GM23248 (cell line): ENCODE results near the gene SMARCD1. TPM values are rescaled to one million over a fixed set of nuclear protein-coding genes. Genes with fewer than 3 reads are reported as not detected.

Experiments
- DNase-seq: peaks from one replicate; pipeline ENCODE4 v3.0.0-alpha.2; 2015
- H2AFZ ChIP-seq: fragments of 200-600 bp; sonication (generic); 2 replicates; pipeline ENCODE4 v1.6.1; 2016; ENCODE audit warnings: antibody characterized with exemption
- H3F3A ChIP-seq: fragments of 200-600 bp; sonication (generic); 2 replicates; pipeline ENCODE4 v1.6.1; 2016; ENCODE audit warnings: mild to moderate bottlenecking, antibody characterized with exemption, mixed run types; ENCODE audit not compliant: insufficient read depth
- H3K27ac ChIP-seq: fragments of 200-600 bp; sonication (generic); 2 replicates; pipeline ENCODE4 v1.5.1; 2016; ENCODE audit warnings: mild to moderate bottlenecking
- H3K27me3 ChIP-seq: fragments of 200-600 bp; sonication (generic); replicated peaks from 2 replicates; pipeline ENCODE4 v1.6.1; 2016; ENCODE audit warnings: mild to moderate bottlenecking; ENCODE audit not compliant: insufficient read depth
- H3K36me3 ChIP-seq: fragments of 200-600 bp; sonication (generic); 2 replicates; pipeline ENCODE4 v1.6.1; 2016; ENCODE audit warnings: low read depth, mild to moderate bottlenecking
- H3K4me1 ChIP-seq: fragments of 200-600 bp; sonication (generic); 2 replicates; pipeline ENCODE4 v1.6.1; 2016; ENCODE audit warnings: mild to moderate bottlenecking; ENCODE audit not compliant: insufficient read depth
- H3K4me2 ChIP-seq: fragments of 200-600 bp; sonication (generic); one replicate; pipeline ENCODE4 v1.6.1; 2016; ENCODE audit warnings: mild to moderate bottlenecking; ENCODE audit not compliant: unreplicated experiment
- H3K4me3 ChIP-seq: fragments of 200-600 bp; sonication (generic); 2 replicates; pipeline ENCODE4 v1.5.1; 2016; ENCODE audit warnings: mild to moderate bottlenecking
- H3K79me2 ChIP-seq: fragments of 200-600 bp; sonication (generic); 2 replicates; pipeline ENCODE4 v1.6.1; 2016; ENCODE audit warnings: mild to moderate bottlenecking; ENCODE audit not compliant: insufficient read depth
- H3K9ac ChIP-seq: fragments of 200-600 bp; sonication (generic); 2 replicates; pipeline ENCODE4 v1.6.1; 2016; ENCODE audit warnings: mild to moderate bottlenecking
- H3K9me2 ChIP-seq: fragments of 200-600 bp; sonication (generic); 2 replicates; pipeline ENCODE4 v1.6.1; 2016; ENCODE audit warnings: mixed run types, mild to moderate bottlenecking, moderate library complexity; ENCODE audit not compliant: insufficient read depth
- H3K9me3 ChIP-seq: fragments of 200-600 bp; sonication (generic); one replicate; pipeline ENCODE4 v1.6.1; 2017; ENCODE audit warnings: low read depth
- H4K20me1 ChIP-seq: fragments of 200-600 bp; sonication (generic); 2 replicates; pipeline ENCODE4 v1.6.0; 2016; ENCODE audit not compliant: insufficient read depth
- EZH2 ChIP-seq: fragments of 200-600 bp; sonication (generic); IDR thresholded peaks from 2 replicates; pipeline ENCODE4 v1.6.1; 2018; ENCODE audit warnings: antibody characterized with exemption, mild to moderate bottlenecking; ENCODE audit not compliant: insufficient read depth, poor library complexity, severe bottlenecking
- EZH2phosphoT487 ChIP-seq: fragments of 200-600 bp; sonication (generic); IDR thresholded peaks from 2 replicates; pipeline ENCODE4 v1.6.1; 2018; ENCODE audit warnings: antibody characterized with exemption, moderate library complexity, mild to moderate bottlenecking, low read depth; ENCODE audit not compliant: insufficient read depth
- WGBS, 2 experiments: methylation state at CpG; one replicate each; pipeline ENCODE4 v1.1.6; 2015 to 2017; ENCODE audit warnings: low lambda C conversion rate in 2 of 2, low coverage in 1 of 2; ENCODE audit errors: missing lambda C conversion rate in 2 of 2; 5-methylcytosine and 5-hydroxymethylcytosine counted together
- in situ Hi-C: fragments of 300-500 bp; cut with MboI; formaldehyde crosslinking; loops from 2 replicates; pipeline ENCODE4 v1.15.0; 2020
- polyA plus RNA-seq: library from polyadenylated mRNA; unstranded; fragments of >200 nt; fragmentation: Nextera tagmentation; extraction: Ambion mirVana; gene quantifications from 2 replicates; pipeline ENCODE4 v1.2.1, GENCODE V29; 2016
- total RNA-seq: library from RNA; depleted of rRNA; stranded (reverse); fragments of >200 nt; shearing (Covaris generic); gene quantifications from 2 replicates; pipeline ENCODE4 v1.2.3, GENCODE V29; 2014

SMARCD1 gene
- total and polyA plus RNA-seq, 2 experiments from 2014 or later, result 6.4 to 41.9 TPM

DNA sequence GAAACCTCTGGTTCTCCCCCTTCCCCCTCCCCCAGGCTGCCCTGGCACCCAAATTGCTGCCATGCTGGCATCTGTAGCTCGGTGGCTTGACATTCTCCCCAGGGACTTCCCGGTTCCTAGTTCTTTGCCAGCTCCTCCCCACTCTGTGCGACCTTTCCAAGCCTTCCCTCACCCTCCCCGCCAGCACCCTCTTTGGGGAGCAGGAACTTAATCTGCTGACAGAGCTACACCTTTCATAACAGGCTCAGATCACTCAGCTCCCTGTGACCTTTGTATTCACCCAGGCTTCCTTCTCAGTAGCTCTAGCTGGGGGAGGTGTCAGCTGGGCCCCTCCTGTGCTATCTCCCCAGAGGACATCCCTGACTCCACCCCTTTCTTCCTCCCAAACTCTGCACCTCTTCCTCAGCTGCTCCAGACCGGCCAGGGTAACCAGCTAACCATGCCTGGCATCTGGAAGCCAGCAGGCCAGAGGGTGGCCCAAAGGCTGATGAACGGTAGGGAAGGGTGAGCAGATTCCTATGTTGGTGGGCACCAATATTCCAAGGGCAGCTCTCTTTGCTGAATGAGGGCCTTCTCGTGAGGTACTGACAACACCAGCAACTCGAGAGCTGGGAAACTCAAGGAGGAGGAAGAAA lies 25.1 kb downstream of the SMARCD1 start:
- no peak for DNase-seq
- peak overlapping the region; percentile 20 for H3K27ac ChIP-seq
- H3K4me3 ChIP-seq, result no peak overlapping the region; the same call in 1 of the 2 replicates
- H3K4me2 ChIP-seq, result peak overlapping the region; percentile 7
- H3K9me2 ChIP-seq, result no peaks in the 10 kb centered on the region
- no peak for TF ChIP-seq EZH2
- TF ChIP-seq EZH2phosphoT487, result no peak
- no peaks in the 10 kb centered on the region for H4K20me1 ChIP-seq
- in situ Hi-C loops, result no loop called here
- H3K4me1 ChIP-seq, result peaks cover 17% of the 10 kb centered on the region
- WGBS, 2 experiments, result 54 to 59% methylated on average over 8 of the region's 8 CpGs
- no peaks in the 10 kb centered on the region for H3K27me3 ChIP-seq
- H3K36me3 ChIP-seq, result no peaks in the 10 kb centered on the region
- H3K9me3 ChIP-seq, result no peaks in the 10 kb centered on the region
- peaks cover 7% of the 10 kb centered on the region for H3F3A ChIP-seq
- peaks cover 28% of the 10 kb centered on the region for H3K79me2 ChIP-seq
- peak overlapping the region; percentile 89 for H2AFZ ChIP-seq
- H3K9ac ChIP-seq, result no peak overlapping the region

DNA sequence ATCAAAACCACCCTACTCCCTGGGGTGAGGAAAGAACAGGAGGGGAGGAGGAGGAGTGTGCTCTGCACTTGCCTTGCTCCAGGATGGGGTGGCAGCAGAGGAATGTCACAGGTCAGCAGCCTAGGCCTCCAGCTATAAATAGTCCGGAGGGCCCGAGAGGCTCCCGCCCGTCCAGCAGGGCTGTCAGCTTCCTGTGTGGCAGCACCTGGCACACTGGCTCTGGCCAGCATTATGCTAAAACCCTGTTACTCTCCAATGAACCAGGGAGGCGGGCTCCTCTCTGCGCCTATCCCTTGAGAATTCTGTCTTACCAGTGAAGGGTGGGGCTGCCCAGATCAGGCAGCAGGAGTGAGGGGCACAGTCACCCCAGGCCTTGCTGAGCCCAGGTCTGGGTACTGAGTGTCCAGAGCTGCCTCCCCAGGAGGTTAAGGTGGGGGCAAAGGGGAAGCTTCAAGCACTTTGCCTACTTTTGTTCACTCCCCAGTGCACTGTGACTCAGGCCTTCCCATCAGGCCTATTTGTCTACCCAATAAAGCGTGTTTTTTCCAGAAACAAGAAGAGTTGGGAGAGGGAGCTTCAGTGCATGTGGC lies 25.7 kb downstream of the SMARCD1 start:
- H3K4me1 ChIP-seq, result peaks cover 17% of the 10 kb centered on the region
- no peaks in the 10 kb centered on the region for H4K20me1 ChIP-seq
- TF ChIP-seq EZH2phosphoT487 (no peak), EZH2 (no peak)
- H3K9ac ChIP-seq, result peak overlapping the region; percentile 13; the same call in 1 of the 2 replicates
- no peak overlapping the region; the same call in 1 of the 2 replicates for H3K4me3 ChIP-seq
- peak overlapping the region; percentile 7 for H3K4me2 ChIP-seq
- peaks cover 7% of the 10 kb centered on the region for H3F3A ChIP-seq
- H3K79me2 ChIP-seq, result peaks cover 34% of the 10 kb centered on the region
- H2AFZ ChIP-seq, result peak overlapping the region; percentile 89
- H3K27me3 ChIP-seq, result no peaks in the 10 kb centered on the region
- H3K9me2 ChIP-seq, result no peaks in the 10 kb centered on the region
- H3K9me3 ChIP-seq, result no peaks in the 10 kb centered on the region
- H3K36me3 ChIP-seq, result no peaks in the 10 kb centered on the region
- in situ Hi-C loops, result no loop called here
- DNase-seq, result peak; percentile 60
- H3K27ac ChIP-seq, result peak overlapping the region; percentile 20
- WGBS, 2 experiments, result 26 to 30% methylated on average over 7 of the region's 7 CpGs

DNA sequence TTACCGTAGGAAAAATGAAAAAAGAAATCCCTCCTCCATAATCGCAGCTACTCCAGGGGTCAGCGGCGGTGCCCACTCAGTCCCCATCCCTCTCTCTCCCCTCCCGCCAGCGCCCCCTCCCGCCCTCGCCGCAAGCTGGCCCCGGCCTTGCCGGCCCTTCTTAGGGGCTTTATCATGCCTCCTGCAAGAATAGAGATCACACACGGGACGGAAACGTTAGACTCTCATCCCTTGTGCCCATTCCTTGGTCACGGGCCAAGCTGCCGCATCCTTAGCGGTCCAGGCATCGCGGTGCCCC lies 26.2 kb downstream of the SMARCD1 start:
- H3K9ac ChIP-seq, result peak overlapping the region; percentile 47
- in situ Hi-C loops, result no loop called here
- TF ChIP-seq EZH2phosphoT487 (no peak), EZH2 (no peak)
- peaks cover 17% of the 10 kb centered on the region for H3K4me1 ChIP-seq
- H3K36me3 ChIP-seq, result 0 out of 2 replicates have a peak, but pooled peaks cover 2% of the 10 kb centered on the region
- H3K4me2 ChIP-seq, result peak overlapping the region; percentile 63
- H3F3A ChIP-seq, result peaks cover 7% of the 10 kb centered on the region
- 2 to 13% methylated on average over 9 to 19 of the region's 19 CpGs for WGBS, 2 experiments
- H3K27ac ChIP-seq, result no peak overlapping the region
- H4K20me1 ChIP-seq, result no peaks in the 10 kb centered on the region
- no peaks in the 10 kb centered on the region for H3K27me3 ChIP-seq
- no peaks in the 10 kb centered on the region for H3K9me2 ChIP-seq
- no peaks in the 10 kb centered on the region for H3K9me3 ChIP-seq
- H3K4me3 ChIP-seq, result peak overlapping the region; percentile 58
- no peak for DNase-seq
- H3K79me2 ChIP-seq, result peaks cover 38% of the 10 kb centered on the region
- peak overlapping the region; percentile 89 for H2AFZ ChIP-seq

- TF ChIP-seq EZH2phosphoT487 (no peak), EZH2 (no peak)
- H3K4me2 ChIP-seq, result peak within 1 kb of the TSS; percentile 92
- H3F3A ChIP-seq, result peaks cover 7% of the 10 kb centered on the region
- H3K9me3 ChIP-seq, result no peaks in the 10 kb centered on the region
- H3K9ac ChIP-seq, result peak within 1 kb of the TSS; percentile 97
- H3K9me2 ChIP-seq, result no peaks in the 10 kb centered on the region
- peaks cover 17% of the 10 kb centered on the region for H3K4me1 ChIP-seq
- H4K20me1 ChIP-seq, result no peaks in the 10 kb centered on the region
- H3K27me3 ChIP-seq, result no peaks in the 10 kb centered on the region
- H3K27ac ChIP-seq, result peak within 1 kb of the TSS; percentile 96
- H3K4me3 ChIP-seq, result peak within 1 kb of the TSS; percentile 93
- DNase-seq, result peak; percentile 100
- WGBS, 2 experiments, result 1% methylated on average over 50 to 59 of the region's 59 CpGs
- 0 out of 2 replicates have a peak, but pooled peaks cover 6% of the 10 kb centered on the region for H3K36me3 ChIP-seq
- H3K79me2 ChIP-seq, result peaks cover 44% of the 10 kb centered on the region
- in situ Hi-C loops, result no loop called here
- H2AFZ ChIP-seq, result peak within 1 kb of the TSS; percentile 89
Observed at GRCh38 chr12:50111693-50112455, 26.7 kb downstream of the SMARCD1 start, which contains the start of gene COX14. Gene COX14, plus strand, starts transcription at chr12:50112236. Its CDS starts 7,808 bp downstream, at chr12:50120044.
